GM12878 (cell line): ENCODE results near the gene KRTAP19-3. TPM values are rescaled to one million over a fixed set of nuclear protein-coding genes. Genes with fewer than 3 reads are reported as not detected.

ENCODE experiments used
- ATAC-seq: fragments of 200-7000 bp; cut with Tn5 transposase; 3 replicates; pipeline ENCODE4 v1.9.1; 2020; ENCODE audit warnings: mild to moderate bottlenecking, moderate library complexity
- BruUV-seq: library from RNA; stranded (reverse); fragments of 400-500 nt; replicated peaks from 2 replicates; lab custom pipeline; 2021; lab: Mats Ljungman, UMichigan
- CTCF ChIA-PET: fragments of 300-600 bp; sonication (Branson Sonifier 250); formaldehyde crosslinking; extraction: SDS; loops from one replicate; lab custom pipeline; 2021; ENCODE audit warnings: inconsistent platforms; lab: Yijun Ruan, JAX
- POLR2A ChIA-PET: fragments of 350-600 bp; formaldehyde crosslinking; extraction: SDS; loops from one replicate; lab custom pipeline; 2021; ENCODE audit warnings: inconsistent platforms; lab: Charles Lee
- RAD21 ChIA-PET: fragments of 300-600 bp; sonication (Branson Sonifier 250); formaldehyde crosslinking; loops from one replicate; lab custom pipeline; 2023; ENCODE audit warnings: antibody characterized with exemption; ENCODE audit not compliant: unreplicated experiment; lab: Charles Lee
- SMC1A ChIA-PET: fragments of 300-600 bp; sonication (Branson Sonifier 250); formaldehyde crosslinking; loops from one replicate; lab custom pipeline; 2023; ENCODE audit not compliant: unreplicated experiment, uncharacterized antibody; lab: Charles Lee
- DNase-seq: peaks from one replicate; pipeline ENCODE4 v3.0.0-alpha.2; 2011; ENCODE audit warnings: low read depth, low spot score
- FAIRE-seq: peaks from 3 replicates; lab custom pipeline; 2011; peaks lifted over from hg19 to GRCh38; lab: Jason Lieb, UNC
- H2AFZ ChIP-seq: 2 replicates; pipeline ENCODE4 v1.6.0; 2011; ENCODE audit warnings: low read depth, low read length, control low read depth; ENCODE audit not compliant: control insufficient read depth
- H3K27ac ChIP-seq: 2 replicates; pipeline ENCODE4 v1.5.1; 2011; ENCODE audit warnings: control low read depth; ENCODE audit not compliant: control insufficient read depth, insufficient read depth
- H3K27me3 ChIP-seq, 2 experiments: replicated peaks in 1 of 2; 2 replicates each; pipeline versions ENCODE4 v1.6.0 to v1.6.1; 2011; ENCODE audit warnings: low read length in 1 of 2; ENCODE audit not compliant: control insufficient read depth in 2 of 2, insufficient read depth in 2 of 2
- H3K36me3 ChIP-seq, 2 experiments: 2 replicates each; pipeline ENCODE4 v1.5.1; 2011; ENCODE audit warnings: low read length in 1 of 2; ENCODE audit not compliant: control insufficient read depth in 2 of 2, insufficient read depth in 2 of 2
- H3K4me1 ChIP-seq: 2 replicates; pipeline ENCODE4 v1.6.1; 2011; ENCODE audit warnings: mild to moderate bottlenecking, low read length, moderate library complexity, mixed read lengths; ENCODE audit not compliant: control insufficient read depth, insufficient read depth
- H3K4me2 ChIP-seq: 2 replicates; pipeline ENCODE4 v1.6.0; 2011; ENCODE audit warnings: control low read depth; ENCODE audit not compliant: control insufficient read depth, insufficient read depth
- H3K4me3 ChIP-seq: fragments of 200-600 bp; sonication (generic); 2 replicates; pipeline ENCODE4 v1.5.1; 2016
- H3K79me2 ChIP-seq: 2 replicates; pipeline ENCODE4 v1.6.0; 2011; ENCODE audit warnings: low read length; ENCODE audit not compliant: control insufficient read depth, insufficient read depth
- H3K9ac ChIP-seq: 2 replicates; pipeline ENCODE4 v1.8.0; 2011; ENCODE audit warnings: low read length, control low read depth, mixed read lengths; ENCODE audit not compliant: control insufficient read depth, insufficient read depth
- H3K9me3 ChIP-seq: replicated peaks from 3 replicates; pipeline ENCODE4 v1.5.1; 2011; ENCODE audit warnings: mild to moderate bottlenecking, low read length; ENCODE audit not compliant: control insufficient read depth, insufficient read depth
- H4K20me1 ChIP-seq: 2 replicates; pipeline ENCODE4 v1.6.0; 2011; ENCODE audit not compliant: control insufficient read depth, insufficient read depth
- ATF7 ChIP-seq: fragments of 450-650 bp; IDR thresholded peaks from 2 replicates; pipeline ENCODE4 v1.6.1; 2016; ENCODE audit warnings: low read depth, mild to moderate bottlenecking
- MEF2B ChIP-seq: fragments of 450-650 bp; IDR thresholded peaks from 2 replicates; pipeline ENCODE4 v1.6.1; 2018; ENCODE audit warnings: mild to moderate bottlenecking, moderate library complexity; ENCODE audit not compliant: partially characterized antibody, poor library complexity, severe bottlenecking
- NFIC ChIP-seq: IDR thresholded peaks from 2 replicates; pipeline ENCODE4 v1.6.1; 2012; ENCODE audit warnings: low read depth, mild to moderate bottlenecking, inconsistent platforms, low read length, moderate library complexity
- NFYA ChIP-seq: IDR thresholded peaks from 2 replicates; pipeline ENCODE4 v1.6.1; 2011; ENCODE audit warnings: low read depth, mild to moderate bottlenecking, low read length, improper control_type of control experiment, borderline replicate concordance
- NRF1 ChIP-seq: conservative IDR thresholded peaks from 2 replicates; pipeline ENCODE4 v1.6.1; 2011; ENCODE audit warnings: mild to moderate bottlenecking, low read depth, low read length, improper control_type of control experiment
- PML ChIP-seq: IDR thresholded peaks from 2 replicates; pipeline ENCODE4 v1.6.1; 2012; ENCODE audit warnings: low read length, inconsistent platforms
- POU2F2 ChIP-seq: IDR thresholded peaks from 3 replicates; pipeline ENCODE4 v1.6.1; 2011; ENCODE audit warnings: low read depth, mild to moderate bottlenecking, low read length, borderline replicate concordance
- WGBS: methylation state at CpG from one replicate; pipeline ENCODE4 v1.1.6; 2016; ENCODE audit warnings: low lambda C conversion rate; ENCODE audit not compliant: insufficient replicate concordance, insufficient coverage; ENCODE audit errors: missing lambda C conversion rate; 5-methylcytosine and 5-hydroxymethylcytosine counted together
- in situ Hi-C: fragments of 300-500 bp; cut with MboI; formaldehyde crosslinking; loops from 9 replicates; pipeline ENCODE4 v1.14.3; 2018; ENCODE audit warnings: mixed read lengths
- intact Hi-C: fragments of 100-400 bp; cut with micrococcal nuclease; formaldehyde crosslinking; loops from one replicate; pipeline ENCODE4 v1.14.2; 2022; ENCODE audit not compliant: unreplicated experiment
- polyA plus RNA-seq, 11 experiments: library from polyadenylated mRNA; depleted of rRNA in 4 of 11; unstranded in 6 of 11; stranded (reverse) in 5 of 11; fragments of >200 nt; fragmentation: Nextera tagmentation in 4 of 11; fragmentation: Illumina TruSeq in 1 of 11; extraction: Ambion mirVana in 4 of 11; extraction: Trizol in 1 of 11; gene quantifications; 1 replicate in 1 of 11; 2 replicates in 10 of 11; pipeline versions ENCODE4 v1.2.1 to v1.2.3, GENCODE V29; 2011 to 2016; ENCODE audit warnings: inconsistent platforms in 2 of 11, missing spikeins in 2 of 11, low read depth in 1 of 11
- total RNA-seq, 4 experiments: library from RNA; depleted of rRNA in 3 of 4; stranded (reverse); fragments of >200 nt in 3 of 4; fragmentation: Illumina TruSeq in 1 of 4; extraction: Trizol in 1 of 4; gene quantifications; 2 replicates each; pipeline versions ENCODE4 v1.2.1 to v1.2.3, GENCODE V29; 2013 to 2021
- TF ChIP-seq, protein P1 (sequence below): IDR thresholded peaks from 2 replicates; pipeline ENCODE4 v1.6.1; 2011; ENCODE audit warnings: borderline replicate concordance, low read depth, mild to moderate bottlenecking, moderate library complexity, low read length; ENCODE audit not compliant: insufficient read depth, poor library complexity, severe bottlenecking

The KRTAP19-3 gene
- total and polyA plus RNA-seq, 10 of the 15 experiments (the other 5 are each of a cell fraction or from before 2014, with no cell fraction given), result not detected

DNA sequence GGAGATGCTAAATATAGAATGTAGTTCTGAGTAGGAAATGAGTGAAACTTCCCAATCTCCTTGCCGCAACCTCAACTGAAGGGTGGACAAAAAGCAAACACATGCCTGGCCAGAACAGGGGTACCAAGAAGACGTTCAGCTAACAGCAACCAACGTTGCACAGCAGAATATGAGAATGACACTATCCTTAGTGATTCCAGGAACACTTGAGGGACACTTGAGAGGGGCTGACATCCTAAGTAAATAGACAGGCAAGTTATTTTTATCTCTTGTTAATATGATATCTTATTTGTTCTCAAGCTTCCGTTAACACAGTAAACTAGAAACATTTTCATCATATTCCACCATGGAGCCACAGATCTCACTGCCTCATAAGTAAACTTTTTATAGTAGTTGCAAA is 12.6 kb downstream of the KRTAP19-3 start (continued):
- TF ChIP-seq NFYA (no peak), PML (no peak), POU2F2 (no peak)

DNA sequence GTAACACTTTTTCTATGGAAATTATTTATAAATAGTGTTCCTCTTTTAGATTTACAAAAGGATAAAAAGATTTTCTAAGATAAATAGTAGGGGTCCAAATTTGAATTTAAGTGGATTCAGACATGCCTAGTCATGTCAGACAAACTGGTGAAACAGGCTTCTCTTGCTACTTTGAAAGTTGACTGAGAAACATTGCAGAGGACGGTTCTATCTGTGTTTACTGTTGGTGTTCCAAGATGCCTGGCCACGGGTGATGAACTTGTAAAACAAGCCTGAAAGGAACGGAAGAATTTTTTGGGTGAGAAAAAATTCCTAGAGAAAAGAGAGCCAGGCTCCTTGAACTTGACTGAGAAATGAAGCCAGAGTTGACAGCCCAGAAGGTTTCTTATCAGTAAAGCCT is 13.8 kb downstream of the KRTAP19-3 start:
- Histone ChIP-seq H3K9me3 (no peaks in the 10 kb centered on the region), H3K27ac (no peak overlapping the region), H2AFZ (no peak overlapping the region), H3K4me3 (no peak overlapping the region), H3K9ac (no peak overlapping the region), H3K36me3 (no peaks in the 10 kb centered on the region), H3K4me1 (no peaks in the 10 kb centered on the region), H3K79me2 (no peaks in the 10 kb centered on the region), H4K20me1 (no peaks in the 10 kb centered on the region), H3K27me3 (no peaks in the 10 kb centered on the region), H3K4me2 (no peak overlapping the region)
- RAD21 ChIA-PET, result no interaction called here
- SMC1A ChIA-PET, result no interaction called here
- TF ChIP-seq ATF7, result no peak
- TF ChIP-seq, protein P1, sequence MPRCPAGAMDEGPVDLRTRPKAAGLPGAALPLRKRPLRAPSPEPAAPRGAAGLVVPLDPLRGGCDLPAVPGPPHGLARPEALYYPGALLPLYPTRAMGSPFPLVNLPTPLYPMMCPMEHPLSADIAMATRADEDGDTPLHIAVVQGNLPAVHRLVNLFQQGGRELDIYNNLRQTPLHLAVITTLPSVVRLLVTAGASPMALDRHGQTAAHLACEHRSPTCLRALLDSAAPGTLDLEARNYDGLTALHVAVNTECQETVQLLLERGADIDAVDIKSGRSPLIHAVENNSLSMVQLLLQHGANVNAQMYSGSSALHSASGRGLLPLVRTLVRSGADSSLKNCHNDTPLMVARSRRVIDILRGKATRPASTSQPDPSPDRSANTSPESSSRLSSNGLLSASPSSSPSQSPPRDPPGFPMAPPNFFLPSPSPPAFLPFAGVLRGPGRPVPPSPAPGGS, result no peak
- no peak for TF ChIP-seq MEF2B
- no peak for TF ChIP-seq NFIC
- TF ChIP-seq NRF1, result no peak
- ATAC-seq, result no peak
- CTCF ChIA-PET, result no interaction called here
- in situ Hi-C loops (no loop called here), intact Hi-C loops (no loop called here)
- DNase-seq, result no peak
- no TSS peak for BruUV-seq
- FAIRE-seq, result no peak
- POLR2A ChIA-PET, result no interaction called here
- WGBS, result 5% methylated on average over 3 of the region's 3 CpGs
